ENCODE measurements around the gene AXDND1.
A peak's percentile ranks its signal among the peaks of the same experiment; 100 is the strongest.

AXDND1 gene

GRCh38 chr1:179589509-179589908 lies 223.7 kb downstream of the AXDND1 start:
- Histone ChIP-seq H3K27me3 (ENCODE audit: control insufficient read depth in 5 of 5, insufficient read depth in 4 of 5, low read length in 5 of 5) (peaks cover 2 to 17% (median 11%) of the 10 kb centered on the region in 5 donors), H3K9ac (ENCODE audit: low read length in 5 of 5) (no peak overlapping the region), H3K36me3 (ENCODE audit: control insufficient read depth in 5 of 5, insufficient read depth in 5 of 5, low read length in 5 of 5) (no peaks in the 10 kb centered on the region), H3K27ac (ENCODE audit: low read depth, low read length) (no peak overlapping the region), H3K9me3 (ENCODE audit: control insufficient read depth in 5 of 5, low read length in 5 of 5) (peaks cover 0 to 18% (median 11%) of the 10 kb centered on the region in 5 donors), H3K4me3 (ENCODE audit: low read depth in 1 of 5, low read length in 5 of 5) (no peak overlapping the region), H3K4me1 (ENCODE audit: control insufficient read depth in 5 of 5, insufficient read depth in 5 of 5, low read length in 5 of 5) (peaks cover 0 to 19% (median 11%) of the 10 kb centered on the region in 5 donors)

GRCh38 chr1:179590671-179591070 lies 224.9 kb downstream of the AXDND1 start:
- H3K36me3 ChIP-seq (ENCODE audit: control insufficient read depth in 5 of 5, insufficient read depth in 5 of 5, low read length in 5 of 5), result no peaks in the 10 kb centered on the region
- peaks cover 2 to 16% (median 11%) of the 10 kb centered on the region in 5 donors for H3K27me3 ChIP-seq (ENCODE audit: control insufficient read depth in 5 of 5, insufficient read depth in 4 of 5, low read length in 5 of 5)
- no peak overlapping the region for H3K4me3 ChIP-seq (ENCODE audit: low read depth in 1 of 5, low read length in 5 of 5)
- H3K9me3 ChIP-seq (ENCODE audit: control insufficient read depth in 5 of 5, low read length in 5 of 5), result peaks cover 0 to 18% (median 11%) of the 10 kb centered on the region in 5 donors
- H3K9ac ChIP-seq (ENCODE audit: low read length in 5 of 5), result no peak overlapping the region
- H3K27ac ChIP-seq (ENCODE audit: low read depth, low read length), result no peak overlapping the region
- peaks cover 0 to 19% (median 11%) of the 10 kb centered on the region in 5 donors for H3K4me1 ChIP-seq (ENCODE audit: control insufficient read depth in 5 of 5, insufficient read depth in 5 of 5, low read length in 5 of 5)

GRCh38 chr1:179591253-179591591 lies 225.5 kb downstream of the AXDND1 start:
- Histone ChIP-seq H3K36me3 (ENCODE audit: control insufficient read depth in 5 of 5, insufficient read depth in 5 of 5, low read length in 5 of 5) (no peaks in the 10 kb centered on the region), H3K4me3 (ENCODE audit: low read depth in 1 of 5, low read length in 5 of 5) (peak overlapping the region in 4 of 5 donors; percentile 14 to 55 (median 38)), H3K27me3 (ENCODE audit: control insufficient read depth in 5 of 5, insufficient read depth in 4 of 5, low read length in 5 of 5) (peaks cover 2 to 16% (median 11%) of the 10 kb centered on the region in 5 donors), H3K27ac (ENCODE audit: low read depth, low read length) (no peak overlapping the region), H3K9me3 (ENCODE audit: control insufficient read depth in 5 of 5, low read length in 5 of 5) (peaks cover 0 to 18% (median 11%) of the 10 kb centered on the region in 5 donors), H3K9ac (ENCODE audit: low read length in 5 of 5) (no peak overlapping the region), H3K4me1 (ENCODE audit: control insufficient read depth in 5 of 5, insufficient read depth in 5 of 5, low read length in 5 of 5) (peaks cover 0 to 17% (median 11%) of the 10 kb centered on the region in 5 donors)

GRCh38 chr1:179591592-179592580 lies 226.1 kb downstream of the AXDND1 start, which contains the start of gene TDRD5:
Gene TDRD5 (plus strand): TSS chr1:179591832. CDS start chr1:179592616, 784 bp downstream.
- no peak within 1 kb of the TSS for H3K27ac ChIP-seq (ENCODE audit: low read depth, low read length)
- peaks cover 2 to 16% (median 11%) of the 10 kb centered on the region in 5 donors for H3K27me3 ChIP-seq (ENCODE audit: control insufficient read depth in 5 of 5, insufficient read depth in 4 of 5, low read length in 5 of 5)
- peak within 1 kb of the TSS in 1 of 5 donors; percentile 7 for H3K9ac ChIP-seq (ENCODE audit: low read length in 5 of 5)
- H3K9me3 ChIP-seq (ENCODE audit: control insufficient read depth in 5 of 5, low read length in 5 of 5), result peaks cover 0 to 18% (median 11%) of the 10 kb centered on the region in 5 donors
- peaks cover 0 to 17% (median 8%) of the 10 kb centered on the region in 5 donors for H3K4me1 ChIP-seq (ENCODE audit: control insufficient read depth in 5 of 5, insufficient read depth in 5 of 5, low read length in 5 of 5)
- peak within 1 kb of the TSS in 4 of 5 donors; percentile 14 to 55 (median 38) for H3K4me3 ChIP-seq (ENCODE audit: low read depth in 1 of 5, low read length in 5 of 5)
- H3K36me3 ChIP-seq (ENCODE audit: control insufficient read depth in 5 of 5, insufficient read depth in 5 of 5, low read length in 5 of 5), result no peaks in the 10 kb centered on the region

GRCh38 chr1:179598631-179599030 lies 232.9 kb downstream of the AXDND1 start:
- no peaks in the 10 kb centered on the region for H3K27me3 ChIP-seq (ENCODE audit: control insufficient read depth in 5 of 5, insufficient read depth in 4 of 5, low read length in 5 of 5)
- no peak overlapping the region for H3K9ac ChIP-seq (ENCODE audit: low read length in 5 of 5)
- H3K36me3 ChIP-seq (ENCODE audit: control insufficient read depth in 5 of 5, insufficient read depth in 5 of 5, low read length in 5 of 5), result no peaks in the 10 kb centered on the region
- H3K4me1 ChIP-seq (ENCODE audit: control insufficient read depth in 5 of 5, insufficient read depth in 5 of 5, low read length in 5 of 5), result no peaks in the 10 kb centered on the region
- no peak overlapping the region for H3K27ac ChIP-seq (ENCODE audit: low read depth, low read length)
- peaks cover 0 to 2% (median 0%) of the 10 kb centered on the region in 5 donors for H3K9me3 ChIP-seq (ENCODE audit: control insufficient read depth in 5 of 5, low read length in 5 of 5)
- H3K4me3 ChIP-seq (ENCODE audit: low read depth in 1 of 5, low read length in 5 of 5), result no peak overlapping the region

- no peak overlapping the region for H3K9ac ChIP-seq (ENCODE audit: low read length in 5 of 5)
- H3K27me3 ChIP-seq (ENCODE audit: control insufficient read depth in 5 of 5, insufficient read depth in 4 of 5, low read length in 5 of 5), result no peaks in the 10 kb centered on the region
- no peaks in the 10 kb centered on the region for H3K36me3 ChIP-seq (ENCODE audit: control insufficient read depth in 5 of 5, insufficient read depth in 5 of 5, low read length in 5 of 5)
- H3K4me3 ChIP-seq (ENCODE audit: low read depth in 1 of 5, low read length in 5 of 5), result no peak overlapping the region
- H3K4me1 ChIP-seq (ENCODE audit: control insufficient read depth in 5 of 5, insufficient read depth in 5 of 5, low read length in 5 of 5), result no peaks in the 10 kb centered on the region
- H3K27ac ChIP-seq (ENCODE audit: low read depth, low read length), result no peak overlapping the region
- H3K9me3 ChIP-seq (ENCODE audit: control insufficient read depth in 5 of 5, low read length in 5 of 5), result peaks cover 0 to 2% (median 0%) of the 10 kb centered on the region in 5 donors
Measured at GRCh38 chr1:179599623-179600249, 234.0 kb downstream of the AXDND1 start.

GRCh38 chr1:179601093-179601492 lies 235.3 kb downstream of the AXDND1 start:
- H3K9ac ChIP-seq (ENCODE audit: low read length in 5 of 5), result no peak overlapping the region
- no peak overlapping the region for H3K4me3 ChIP-seq (ENCODE audit: low read depth in 1 of 5, low read length in 5 of 5)
- H3K9me3 ChIP-seq (ENCODE audit: control insufficient read depth in 5 of 5, low read length in 5 of 5), result peaks cover 0 to 5% (median 0%) of the 10 kb centered on the region in 5 donors
- H3K36me3 ChIP-seq (ENCODE audit: control insufficient read depth in 5 of 5, insufficient read depth in 5 of 5, low read length in 5 of 5), result no peaks in the 10 kb centered on the region
- H3K4me1 ChIP-seq (ENCODE audit: control insufficient read depth in 5 of 5, insufficient read depth in 5 of 5, low read length in 5 of 5), result no peaks in the 10 kb centered on the region
- H3K27ac ChIP-seq (ENCODE audit: low read depth, low read length), result no peak overlapping the region
- H3K27me3 ChIP-seq (ENCODE audit: control insufficient read depth in 5 of 5, insufficient read depth in 4 of 5, low read length in 5 of 5), result no peaks in the 10 kb centered on the region
